K562 (cell line): ENCODE results near the gene BHMT2.
A peak's percentile ranks its signal among the peaks of the same experiment; 100 is the strongest.

Experiments used
- CTCF ChIP-seq, 3 experiments: IDR thresholded peaks in 2 of 3; conservative IDR thresholded peaks in 1 of 3; 2 replicates each; pipeline ENCODE4 v1.5.1; 2011 to 2012; ENCODE audit warnings: low read length in 3 of 3, mild to moderate bottlenecking in 3 of 3, control low read depth in 2 of 3, improper control_type of control experiment in 1 of 3, inconsistent platforms in 1 of 3, low read depth in 1 of 3, mixed read lengths in 1 of 3, moderate library complexity in 1 of 3; ENCODE audit not compliant: insufficient read depth in 2 of 3
- KLF16 ChIP-seq: IDR thresholded peaks from 2 replicates; pipeline ENCODE4 v1.6.1; 2016; ENCODE audit warnings: antibody characterized with exemption

- TF ChIP-seq CTCF (IDR thresholded peaks at IDR 0.05 in 2 of 3, conservative IDR thresholded peaks at IDR 0.05 in 1 of 3; ENCODE audit: insufficient read depth in 2 of 3, low read depth in 1 of 3, low read length in 3 of 3) = no peak
- TF ChIP-seq KLF16 = peak; percentile 96
Observed at GRCh38 chr5:79093762-79094161, 24.2 kb downstream of the BHMT2 start.
